ENCODE measurements around the gene ANAPC7.
A peak's percentile ranks its signal among the peaks of the same experiment; 100 is the strongest.

Gene ANAPC7

GRCh38 chr12:110403146-110403975 is at the start of gene ANAPC7:
TSS of gene ANAPC7 (minus strand) at chr12:110403708. CDS start at chr12:110403627, 81 bp downstream.
- peak within 1 kb of the TSS; percentile 97 for H3K27ac ChIP-seq
- no peaks in the 10 kb centered on the region for H3K27me3 ChIP-seq (ENCODE audit: insufficient read depth, low read depth, severe bottlenecking)
- no peak for TF ChIP-seq CTCF (IDR thresholded peaks at IDR 0.05; ENCODE audit: low read depth, low read length)
- peaks cover 39% of the 10 kb centered on the region for H3K36me3 ChIP-seq
- H3K4me3 ChIP-seq (ENCODE audit: low read depth, low read length) = peak within 1 kb of the TSS; percentile 83
- H3K9me3 ChIP-seq (ENCODE audit: severe bottlenecking) = no peaks in the 10 kb centered on the region
- peak; percentile 92 for DNase-seq

GRCh38 chr12:110451263-110451662 is 47.8 kb upstream of the ANAPC7 start:
- Histone ChIP-seq H3K36me3 (peaks cover 38% of the 10 kb centered on the region), H3K4me3 (ENCODE audit: low read depth, low read length) (no peak overlapping the region), H3K9me3 (ENCODE audit: severe bottlenecking) (no peaks in the 10 kb centered on the region), H3K27ac (no peak overlapping the region), H3K27me3 (ENCODE audit: insufficient read depth, low read depth, severe bottlenecking) (no peaks in the 10 kb centered on the region)
- no peak for DNase-seq
- no peak for TF ChIP-seq CTCF (IDR thresholded peaks at IDR 0.05; ENCODE audit: low read depth, low read length)

GRCh38 chr12:110449799-110450497 is 46.4 kb upstream of the ANAPC7 start, which contains the start of gene ARPC3:
TSS of gene ARPC3 (minus strand) at chr12:110450337. CDS start at chr12:110450260, 77 bp downstream.
- peaks cover 35% of the 10 kb centered on the region for H3K36me3 ChIP-seq
- peak within 1 kb of the TSS; percentile 96 for H3K4me3 ChIP-seq (ENCODE audit: low read depth, low read length)
- H3K9me3 ChIP-seq (ENCODE audit: severe bottlenecking) = no peaks in the 10 kb centered on the region
- peak; percentile 96 for DNase-seq
- peak; percentile 91 for TF ChIP-seq CTCF (IDR thresholded peaks at IDR 0.05; ENCODE audit: low read depth, low read length)
- peak within 1 kb of the TSS; percentile 78 for H3K27ac ChIP-seq
- no peaks in the 10 kb centered on the region for H3K27me3 ChIP-seq (ENCODE audit: insufficient read depth, low read depth, severe bottlenecking)

GRCh38 chr12:110444455-110444854 is 40.9 kb upstream of the ANAPC7 start:
- H3K36me3 ChIP-seq = peaks cover 43% of the 10 kb centered on the region
- no peaks in the 10 kb centered on the region for H3K9me3 ChIP-seq (ENCODE audit: severe bottlenecking)
- no peak overlapping the region for H3K4me3 ChIP-seq (ENCODE audit: low read depth, low read length)
- no peak for DNase-seq
- no peaks in the 10 kb centered on the region for H3K27me3 ChIP-seq (ENCODE audit: insufficient read depth, low read depth, severe bottlenecking)
- H3K27ac ChIP-seq = no peak overlapping the region
- TF ChIP-seq CTCF (IDR thresholded peaks at IDR 0.05; ENCODE audit: low read depth, low read length) = no peak

GRCh38 chr12:110436231-110436630 is 32.7 kb upstream of the ANAPC7 start:
- DNase-seq = no peak
- no peaks in the 10 kb centered on the region for H3K9me3 ChIP-seq (ENCODE audit: severe bottlenecking)
- H3K27me3 ChIP-seq (ENCODE audit: insufficient read depth, low read depth, severe bottlenecking) = no peaks in the 10 kb centered on the region
- no peak for TF ChIP-seq CTCF (IDR thresholded peaks at IDR 0.05; ENCODE audit: low read depth, low read length)
- no peak overlapping the region for H3K27ac ChIP-seq
- H3K36me3 ChIP-seq = peaks cover 46% of the 10 kb centered on the region
- H3K4me3 ChIP-seq (ENCODE audit: low read depth, low read length) = no peak overlapping the region

Data from WERI-Rb-1 (cell line).